Measurements from ENCODE around the gene THEMIS. TPM values are rescaled to one million over a fixed set of nuclear protein-coding genes. Genes with fewer than 3 reads are reported as not detected.

Gene THEMIS
- total RNA-seq, 1 donor from 2014 or later = 5.6 TPM

GRCh38 chr6:127718694-127719093 lies 182.2 kb downstream of the THEMIS start:
- no peak for DNase-seq (ENCODE audit: extremely low spot score in 2 of 2)
- TF ChIP-seq POLR2A (IDR thresholded peaks at IDR 0.05) (no peak), POLR2AphosphoS5 (IDR thresholded peaks at IDR 0.05; ENCODE audit: insufficient read depth in 1 of 2, low read depth in 1 of 2) (no peak), CTCF (IDR thresholded peaks at IDR 0.05) (no peak)
- no peaks in the 10 kb centered on the region for H3K4me1 ChIP-seq
- H3K4me3 ChIP-seq = no peak overlapping the region
- H3K27me3 ChIP-seq = no peaks in the 10 kb centered on the region
- intact Hi-C loops (cut with DNase I) = no loop called here
- H3K36me3 ChIP-seq = no peaks in the 10 kb centered on the region
- H3K9me3 ChIP-seq = no peaks in the 10 kb centered on the region
- H3K27ac ChIP-seq = no peak overlapping the region

GRCh38 chr6:127717384-127717783 lies 183.5 kb downstream of the THEMIS start:
- no peaks in the 10 kb centered on the region for H3K36me3 ChIP-seq
- H3K9me3 ChIP-seq = no peaks in the 10 kb centered on the region
- no peak overlapping the region for H3K4me3 ChIP-seq
- TF ChIP-seq POLR2AphosphoS5 (IDR thresholded peaks at IDR 0.05; ENCODE audit: insufficient read depth in 1 of 2, low read depth in 1 of 2) = no peak
- TF ChIP-seq POLR2A (IDR thresholded peaks at IDR 0.05) = no peak
- no peak for TF ChIP-seq CTCF (IDR thresholded peaks at IDR 0.05)
- intact Hi-C loops (cut with DNase I) = no loop called here
- H3K27me3 ChIP-seq = no peaks in the 10 kb centered on the region
- no peak for DNase-seq (ENCODE audit: extremely low spot score in 2 of 2)
- no peaks in the 10 kb centered on the region for H3K4me1 ChIP-seq
- H3K27ac ChIP-seq = no peak overlapping the region

- no peaks in the 10 kb centered on the region for H3K36me3 ChIP-seq
- no peak overlapping the region for H3K4me3 ChIP-seq
- no peak for DNase-seq (ENCODE audit: extremely low spot score in 2 of 2)
- no peak for TF ChIP-seq POLR2A (IDR thresholded peaks at IDR 0.05)
- TF ChIP-seq POLR2AphosphoS5 (IDR thresholded peaks at IDR 0.05; ENCODE audit: insufficient read depth in 1 of 2, low read depth in 1 of 2) = no peak
- no peak for TF ChIP-seq CTCF (IDR thresholded peaks at IDR 0.05)
- no peaks in the 10 kb centered on the region for H3K9me3 ChIP-seq
- intact Hi-C loops (cut with DNase I) = no loop called here
- no peak overlapping the region for H3K27ac ChIP-seq
- H3K4me1 ChIP-seq = no peaks in the 10 kb centered on the region
- no peaks in the 10 kb centered on the region for H3K27me3 ChIP-seq
Observed at GRCh38 chr6:127716465-127716864, 184.4 kb downstream of the THEMIS start.

GRCh38 chr6:127710668-127711067 lies 190.2 kb downstream of the THEMIS start:
- no peaks in the 10 kb centered on the region for H3K36me3 ChIP-seq
- DNase-seq (ENCODE audit: extremely low spot score in 2 of 2) = no peak
- no peaks in the 10 kb centered on the region for H3K27me3 ChIP-seq
- no peaks in the 10 kb centered on the region for H3K4me1 ChIP-seq
- TF ChIP-seq CTCF (IDR thresholded peaks at IDR 0.05) (no peak), POLR2AphosphoS5 (IDR thresholded peaks at IDR 0.05; ENCODE audit: insufficient read depth in 1 of 2, low read depth in 1 of 2) (no peak), POLR2A (IDR thresholded peaks at IDR 0.05) (no peak)
- no peaks in the 10 kb centered on the region for H3K9me3 ChIP-seq
- H3K27ac ChIP-seq = no peak overlapping the region
- no peak overlapping the region for H3K4me3 ChIP-seq
- intact Hi-C loops (cut with DNase I) = no loop called here

- intact Hi-C loops (cut with DNase I) = no loop called here
- no peak for DNase-seq (ENCODE audit: extremely low spot score in 2 of 2)
- no peaks in the 10 kb centered on the region for H3K27me3 ChIP-seq
Observed at GRCh38 chr6:127706216-127706615, 194.6 kb downstream of the THEMIS start.

More at GRCh38 chr6:127706216-127706615, 194.6 kb downstream of the THEMIS start:
- TF ChIP-seq CTCF (IDR thresholded peaks at IDR 0.05) (no peak), POLR2AphosphoS5 (IDR thresholded peaks at IDR 0.05; ENCODE audit: insufficient read depth in 1 of 2, low read depth in 1 of 2) (no peak), POLR2A (IDR thresholded peaks at IDR 0.05) (no peak)
- Histone ChIP-seq H3K36me3 (no peaks in the 10 kb centered on the region), H3K9me3 (no peaks in the 10 kb centered on the region), H3K4me1 (no peaks in the 10 kb centered on the region), H3K27ac (no peak overlapping the region), H3K4me3 (no peak overlapping the region)
